Measurements from ENCODE around the gene PSD.

The PSD gene

GRCh38 chr10:102384053-102384452 is 34.5 kb downstream of the PSD start:
- Histone ChIP-seq H3K27ac (ENCODE audit: low read length, poor library complexity, severe bottlenecking) (no peak overlapping the region), H3K23ac (ENCODE audit: low read length in 2 of 2) (no peak overlapping the region), H2BK120ac (ENCODE audit: low read depth, low read length) (no peak overlapping the region), H2BK5ac (ENCODE audit: low read depth, low read length, poor library complexity, severe bottlenecking) (no peak overlapping the region), H2BK12ac (ENCODE audit: low read length in 2 of 2) (no peak overlapping the region), H3K36me3 (ENCODE audit: control insufficient read depth in 1 of 2, insufficient read depth in 2 of 2, low read depth in 1 of 2, low read length in 2 of 2) (peaks cover 42 to 53% of the 10 kb centered on the region in 2 experiments), H3K9me3 (ENCODE audit: control insufficient read depth, low read length) (no peaks in the 10 kb centered on the region), H3K27me3 (ENCODE audit: control insufficient read depth in 1 of 2, insufficient read depth in 1 of 2, low read length in 2 of 2) (no peaks in the 10 kb centered on the region), H4K91ac (ENCODE audit: low read length) (no peak overlapping the region), H3K4me2 (ENCODE audit: low read length, poor library complexity, severe bottlenecking) (no peak overlapping the region), H3K4me1 (ENCODE audit: control insufficient read depth, insufficient read depth, low read depth, low read length) (peaks cover 6% of the 10 kb centered on the region), H3K18ac (ENCODE audit: low read depth in 1 of 2, low read length in 2 of 2) (no peak overlapping the region), H2BK15ac (ENCODE audit: low read depth, poor library complexity, severe bottlenecking) (no peak overlapping the region), H3K4me3 (ENCODE audit: insufficient read depth in 1 of 2, low read depth in 1 of 2, low read length in 2 of 2) (no peak overlapping the region), H3K4ac (ENCODE audit: low read depth in 1 of 2, low read length in 2 of 2) (no peak overlapping the region), H3K9ac (ENCODE audit: low read length) (no peak overlapping the region), H4K8ac (ENCODE audit: low read length) (no peak overlapping the region), H3K79me1 (replicated peaks; ENCODE audit: low read length, poor library complexity, severe bottlenecking) (peaks cover 14% of the 10 kb centered on the region), H2AK5ac (ENCODE audit: low read length, severe bottlenecking) (no peak overlapping the region), H3K14ac (ENCODE audit: low read length in 2 of 2) (no peak overlapping the region), H2AFZ (ENCODE audit: low read depth, low read length) (no peak overlapping the region)
- peak; percentile 21 for DNase-seq
- 48% methylated on average over 4 of the region's 6 CpGs for WGBS

GRCh38 chr10:102382871-102383270 is 35.7 kb downstream of the PSD start:
- Histone ChIP-seq H3K36me3 (ENCODE audit: control insufficient read depth in 1 of 2, insufficient read depth in 2 of 2, low read depth in 1 of 2, low read length in 2 of 2) (peaks cover 46 to 61% of the 10 kb centered on the region in 2 experiments), H3K14ac (ENCODE audit: low read length in 2 of 2) (no peak overlapping the region), H2AFZ (ENCODE audit: low read depth, low read length) (no peak overlapping the region), H3K27ac (ENCODE audit: low read length, poor library complexity, severe bottlenecking) (no peak overlapping the region), H3K18ac (ENCODE audit: low read depth in 1 of 2, low read length in 2 of 2) (no peak overlapping the region), H4K91ac (ENCODE audit: low read length) (no peak overlapping the region), H3K23ac (ENCODE audit: low read length in 2 of 2) (no peak overlapping the region), H3K4me3 (ENCODE audit: insufficient read depth in 1 of 2, low read depth in 1 of 2, low read length in 2 of 2) (no peak overlapping the region), H2BK120ac (ENCODE audit: low read depth, low read length) (no peak overlapping the region), H3K27me3 (ENCODE audit: control insufficient read depth in 1 of 2, insufficient read depth in 1 of 2, low read length in 2 of 2) (no peaks in the 10 kb centered on the region), H3K4me1 (ENCODE audit: control insufficient read depth, insufficient read depth, low read depth, low read length) (peaks cover 6% of the 10 kb centered on the region), H3K9me3 (ENCODE audit: control insufficient read depth, low read length) (no peaks in the 10 kb centered on the region), H2BK12ac (ENCODE audit: low read length in 2 of 2) (no peak overlapping the region), H3K79me1 (replicated peaks; ENCODE audit: low read length, poor library complexity, severe bottlenecking) (peaks cover 14% of the 10 kb centered on the region), H4K8ac (ENCODE audit: low read length) (no peak overlapping the region), H2BK5ac (ENCODE audit: low read depth, low read length, poor library complexity, severe bottlenecking) (no peak overlapping the region), H2AK5ac (ENCODE audit: low read length, severe bottlenecking) (no peak overlapping the region), H3K4ac (ENCODE audit: low read depth in 1 of 2, low read length in 2 of 2) (no peak overlapping the region), H3K4me2 (ENCODE audit: low read length, poor library complexity, severe bottlenecking) (no peak overlapping the region), H3K9ac (ENCODE audit: low read length) (no peak overlapping the region), H2BK15ac (ENCODE audit: low read depth, poor library complexity, severe bottlenecking) (no peak overlapping the region)
- 100% methylated on average over 8 of the region's 8 CpGs for WGBS
- no peak for DNase-seq

GRCh38 chr10:102381983-102382382 is 36.6 kb downstream of the PSD start:
- H3K9ac ChIP-seq (ENCODE audit: low read length): no peak overlapping the region
- H3K9me3 ChIP-seq (ENCODE audit: control insufficient read depth, low read length): no peaks in the 10 kb centered on the region
- no peak overlapping the region for H2BK12ac ChIP-seq (ENCODE audit: low read length in 2 of 2)
- no peaks in the 10 kb centered on the region for H3K27me3 ChIP-seq (ENCODE audit: control insufficient read depth in 1 of 2, insufficient read depth in 1 of 2, low read length in 2 of 2)
- no peak overlapping the region for H3K23ac ChIP-seq (ENCODE audit: low read length in 2 of 2)
- peaks cover 14% of the 10 kb centered on the region for H3K79me1 ChIP-seq (replicated peaks; ENCODE audit: low read length, poor library complexity, severe bottlenecking)
- WGBS: 94% methylated on average over 9 of the region's 9 CpGs
- H3K4me2 ChIP-seq (ENCODE audit: low read length, poor library complexity, severe bottlenecking): no peak overlapping the region
- no peak for DNase-seq
- no peak overlapping the region for H3K4me3 ChIP-seq (ENCODE audit: insufficient read depth in 1 of 2, low read depth in 1 of 2, low read length in 2 of 2)
- H3K4ac ChIP-seq (ENCODE audit: low read depth in 1 of 2, low read length in 2 of 2): no peak overlapping the region
- H3K18ac ChIP-seq (ENCODE audit: low read depth in 1 of 2, low read length in 2 of 2): no peak overlapping the region
- H4K8ac ChIP-seq (ENCODE audit: low read length): no peak overlapping the region
- H3K27ac ChIP-seq (ENCODE audit: low read length, poor library complexity, severe bottlenecking): no peak overlapping the region
- peaks cover 6% of the 10 kb centered on the region for H3K4me1 ChIP-seq (ENCODE audit: control insufficient read depth, insufficient read depth, low read depth, low read length)
- peaks cover 50 to 63% of the 10 kb centered on the region in 2 experiments for H3K36me3 ChIP-seq (ENCODE audit: control insufficient read depth in 1 of 2, insufficient read depth in 2 of 2, low read depth in 1 of 2, low read length in 2 of 2)
- H2AK5ac ChIP-seq (ENCODE audit: low read length, severe bottlenecking): no peak overlapping the region
- no peak overlapping the region for H2BK5ac ChIP-seq (ENCODE audit: low read depth, low read length, poor library complexity, severe bottlenecking)
- H2AFZ ChIP-seq (ENCODE audit: low read depth, low read length): no peak overlapping the region
- H3K14ac ChIP-seq (ENCODE audit: low read length in 2 of 2): no peak overlapping the region
- H2BK120ac ChIP-seq (ENCODE audit: low read depth, low read length): no peak overlapping the region
- H2BK15ac ChIP-seq (ENCODE audit: low read depth, poor library complexity, severe bottlenecking): no peak overlapping the region
- no peak overlapping the region for H4K91ac ChIP-seq (ENCODE audit: low read length)

GRCh38 chr10:102379383-102379782 is 39.2 kb downstream of the PSD start:
- Histone ChIP-seq H3K36me3 (ENCODE audit: control insufficient read depth in 1 of 2, insufficient read depth in 2 of 2, low read depth in 1 of 2, low read length in 2 of 2) (peaks cover 76 to 82% of the 10 kb centered on the region in 2 experiments), H2BK5ac (ENCODE audit: low read depth, low read length, poor library complexity, severe bottlenecking) (no peak overlapping the region), H4K8ac (ENCODE audit: low read length) (no peak overlapping the region), H3K27me3 (ENCODE audit: control insufficient read depth in 1 of 2, insufficient read depth in 1 of 2, low read length in 2 of 2) (no peaks in the 10 kb centered on the region), H3K4me3 (ENCODE audit: insufficient read depth in 1 of 2, low read depth in 1 of 2, low read length in 2 of 2) (no peak overlapping the region), H2BK15ac (ENCODE audit: low read depth, poor library complexity, severe bottlenecking) (no peak overlapping the region), H3K4ac (ENCODE audit: low read depth in 1 of 2, low read length in 2 of 2) (no peak overlapping the region), H3K79me1 (replicated peaks; ENCODE audit: low read length, poor library complexity, severe bottlenecking) (peaks cover 20% of the 10 kb centered on the region), H3K4me2 (ENCODE audit: low read length, poor library complexity, severe bottlenecking) (no peak overlapping the region), H2AFZ (ENCODE audit: low read depth, low read length) (no peak overlapping the region), H3K9me3 (ENCODE audit: control insufficient read depth, low read length) (no peaks in the 10 kb centered on the region), H3K27ac (ENCODE audit: low read length, poor library complexity, severe bottlenecking) (no peak overlapping the region), H4K91ac (ENCODE audit: low read length) (no peak overlapping the region), H3K14ac (ENCODE audit: low read length in 2 of 2) (no peak overlapping the region), H2BK12ac (ENCODE audit: low read length in 2 of 2) (no peak overlapping the region), H2BK120ac (ENCODE audit: low read depth, low read length) (no peak overlapping the region), H3K4me1 (ENCODE audit: control insufficient read depth, insufficient read depth, low read depth, low read length) (no peaks in the 10 kb centered on the region), H3K18ac (ENCODE audit: low read depth in 1 of 2, low read length in 2 of 2) (no peak overlapping the region), H3K23ac (ENCODE audit: low read length in 2 of 2) (no peak overlapping the region), H2AK5ac (ENCODE audit: low read length, severe bottlenecking) (no peak overlapping the region), H3K9ac (ENCODE audit: low read length) (no peak overlapping the region)
- WGBS: 97% methylated on average over 6 of the region's 6 CpGs
- DNase-seq: no peak

All from mesenchymal stem cell (in vitro differentiated cells and primary cell).